Measurements from ENCODE around the gene SCG2. TPM values are rescaled to one million over a fixed set of nuclear protein-coding genes. Genes with fewer than 3 reads are reported as not detected.
"Not testable (repeated sequence)": the region's sequence is repeated elsewhere in the genome, so short reads cannot be mapped to it uniquely, and the experiment has no call there.

SCG2 gene
- total RNA-seq, 1 donor from 2014 or later, result 0.19 TPM

- no peak for DNase-seq (ENCODE audit: low spot score)
These were observed 10.3 kb upstream of the SCG2 start for GRCh38 chr2:223612501-223612900.

- DNase-seq (ENCODE audit: low spot score), result no peak
These were observed 8.9 kb upstream of the SCG2 start for GRCh38 chr2:223611061-223611460.

- no peak for DNase-seq (ENCODE audit: low spot score)
These were observed 5.3 kb upstream of the SCG2 start for GRCh38 chr2:223607476-223607875.

- DNase-seq (ENCODE audit: low spot score), result no peak
These were observed 4.8 kb upstream of the SCG2 start for GRCh38 chr2:223606946-223607345.

- DNase-seq (ENCODE audit: low spot score), result no peak
These were observed 2.1 kb upstream of the SCG2 start for GRCh38 chr2:223604231-223604630.

GRCh38 chr2:223602972-223603371 is 811 bp upstream of the SCG2 start:
- no peak for DNase-seq (ENCODE audit: low spot score)

GRCh38 chr2:223601018-223601417 is 1.1 kb downstream of the SCG2 start:
- no peak for DNase-seq (ENCODE audit: low spot score)

- no peak for DNase-seq (ENCODE audit: low spot score)
These were observed 2.4 kb downstream of the SCG2 start for GRCh38 chr2:223599640-223600380.

GRCh38 chr2:223598994-223599639 is 3.0 kb downstream of the SCG2 start:
- DNase-seq (ENCODE audit: low spot score), result no peak

- DNase-seq (ENCODE audit: low spot score), result no peak
These were observed 5.1 kb downstream of the SCG2 start for GRCh38 chr2:223597076-223597475.

GRCh38 chr2:223596208-223596607 is 6.0 kb downstream of the SCG2 start:
- no peak for DNase-seq (ENCODE audit: low spot score)

GRCh38 chr2:223594831-223595230 is 7.3 kb downstream of the SCG2 start:
- DNase-seq (ENCODE audit: low spot score), result no peak

- no peak for DNase-seq (ENCODE audit: low spot score)
These were observed 7.9 kb downstream of the SCG2 start for GRCh38 chr2:223594259-223594658.

- not testable (repeated sequence) for DNase-seq (ENCODE audit: low spot score)
These were observed 9.5 kb downstream of the SCG2 start for GRCh38 chr2:223592689-223593088.

GRCh38 chr2:223591596-223591995 is 10.6 kb downstream of the SCG2 start:
- DNase-seq (ENCODE audit: low spot score), result no peak

GRCh38 chr2:223590964-223591363 is 11.2 kb downstream of the SCG2 start:
- no peak for DNase-seq (ENCODE audit: low spot score)

- DNase-seq (ENCODE audit: low spot score), result no peak
These were observed 12.3 kb downstream of the SCG2 start for GRCh38 chr2:223589901-223590300.

- no peak for DNase-seq (ENCODE audit: low spot score)
These were observed 13.9 kb downstream of the SCG2 start for GRCh38 chr2:223588251-223588650.

- no peak for DNase-seq (ENCODE audit: low spot score)
These were observed 14.9 kb downstream of the SCG2 start for GRCh38 chr2:223587301-223587700.

GRCh38 chr2:223586261-223586660 is 15.9 kb downstream of the SCG2 start:
- DNase-seq (ENCODE audit: low spot score), result no peak

GRCh38 chr2:223585666-223586065 is 16.5 kb downstream of the SCG2 start:
- no peak for DNase-seq (ENCODE audit: low spot score)

- DNase-seq (ENCODE audit: low spot score), result no peak
These were observed 20.2 kb downstream of the SCG2 start for GRCh38 chr2:223582001-223582400.

GRCh38 chr2:223580951-223581350 is 21.2 kb downstream of the SCG2 start:
- no peak for DNase-seq (ENCODE audit: low spot score)
